ENCODE results near the gene CACNA1C. TPM values are rescaled to one million over a fixed set of nuclear protein-coding genes. Genes with fewer than 3 reads are reported as not detected.
A peak's percentile ranks its signal among the peaks of the same experiment; 100 is the strongest.

Gene CACNA1C
- polyA plus RNA-seq, 4 donors = 6.8 to 17.5 (median 9.5) TPM

DNA sequence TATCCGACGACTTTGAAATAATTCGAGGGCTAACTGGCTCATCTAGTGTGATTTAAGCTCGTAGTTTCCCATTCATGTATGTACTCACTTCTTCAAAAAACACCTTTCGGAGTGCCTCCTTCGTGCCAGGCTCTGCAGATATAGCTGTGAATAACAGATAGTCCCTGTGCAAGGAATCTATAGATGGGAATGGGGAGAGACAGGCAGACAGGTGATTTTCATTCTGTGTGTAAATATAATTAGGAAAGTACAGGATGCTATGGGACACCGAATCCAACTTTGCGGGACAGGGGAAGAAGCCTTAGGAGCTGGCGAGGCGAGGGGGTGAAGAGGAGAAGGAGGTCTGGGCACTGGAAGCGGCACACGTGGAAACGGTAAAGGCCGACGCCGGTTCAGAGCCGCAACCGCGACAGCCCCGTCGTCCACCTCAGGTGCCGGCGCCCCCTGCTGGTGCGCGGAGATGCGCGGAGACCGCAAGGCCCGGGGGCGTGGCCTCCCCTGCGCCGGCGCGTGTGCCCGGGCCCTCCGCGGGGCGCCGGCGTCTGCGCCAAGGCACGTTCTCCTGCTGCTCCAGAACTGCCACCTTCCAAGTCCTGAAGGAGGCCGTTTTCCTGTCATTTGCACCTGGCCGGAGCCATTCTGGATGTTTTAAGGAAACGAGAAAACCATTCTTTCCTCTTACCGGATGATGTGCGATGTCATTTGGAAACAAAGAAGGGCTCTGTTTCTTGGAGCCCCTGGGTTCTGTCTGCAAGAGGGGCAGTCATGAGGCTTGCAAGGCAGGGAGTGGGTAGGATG lies 18.0 kb upstream of the CACNA1C start:
- peak in 3 of 4 donors; percentile 71 to 75 (median 74) for DNase-seq (ENCODE audit: low read depth in 4 of 4, low spot score in 3 of 4)

DNA sequence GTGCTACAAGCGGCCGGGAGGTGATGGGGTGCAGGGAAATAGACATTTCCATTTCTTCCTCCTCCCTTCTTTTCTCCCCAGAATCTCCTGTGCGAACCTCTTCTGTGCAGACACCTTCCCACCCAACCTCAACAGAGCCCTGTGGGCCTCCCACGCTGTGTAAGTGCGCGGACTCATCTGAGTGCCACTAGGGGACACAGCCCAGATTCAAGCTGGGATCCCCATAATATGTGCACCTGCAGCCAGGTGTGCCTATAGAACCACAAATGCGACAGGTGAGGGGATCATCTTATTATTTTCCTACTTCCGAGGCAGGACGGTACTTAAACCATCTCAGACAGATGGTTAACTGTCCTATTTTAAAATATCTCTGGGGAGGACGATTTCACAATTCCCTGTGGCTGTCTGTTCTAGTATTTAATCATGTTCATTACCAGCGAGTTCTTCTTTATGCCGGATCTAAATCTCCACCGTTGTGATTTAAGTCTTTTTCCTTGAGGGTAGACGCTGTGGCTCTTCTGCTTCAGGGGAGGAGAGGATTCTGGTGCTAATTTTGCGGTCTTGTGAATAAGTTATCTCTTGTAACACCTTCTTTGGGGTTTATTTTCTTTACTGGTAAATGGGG lies 17.2 kb upstream of the CACNA1C start:
- DNase-seq (ENCODE audit: low read depth in 4 of 4, low spot score in 3 of 4) = no peak

DNA sequence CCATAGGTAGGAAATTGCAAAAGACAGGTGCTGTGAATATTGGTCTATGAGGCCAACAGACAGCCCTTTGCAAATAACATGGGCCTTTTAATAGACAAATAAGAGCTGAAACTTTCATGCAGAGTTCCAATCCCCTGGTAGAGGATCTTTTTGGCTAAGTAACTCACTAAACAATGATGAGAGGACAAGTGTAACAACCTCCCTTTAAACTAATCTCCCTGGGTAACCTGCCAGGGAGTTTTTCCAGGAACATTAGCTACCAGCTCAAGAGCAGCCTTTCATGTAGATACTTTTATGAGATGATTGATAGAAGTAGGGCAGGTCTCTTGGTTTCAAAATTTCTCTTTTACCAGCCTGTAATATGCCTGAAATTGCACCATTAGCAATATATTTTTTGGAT lies 13.8 kb upstream of the CACNA1C start:
- DNase-seq (ENCODE audit: low read depth in 4 of 4, low spot score in 3 of 4) = no peak

GRCh38 chr12:2043054-2043453 lies 9.7 kb upstream of the CACNA1C start:
- DNase-seq (ENCODE audit: low read depth in 4 of 4, low spot score in 3 of 4) = no peak

DNA sequence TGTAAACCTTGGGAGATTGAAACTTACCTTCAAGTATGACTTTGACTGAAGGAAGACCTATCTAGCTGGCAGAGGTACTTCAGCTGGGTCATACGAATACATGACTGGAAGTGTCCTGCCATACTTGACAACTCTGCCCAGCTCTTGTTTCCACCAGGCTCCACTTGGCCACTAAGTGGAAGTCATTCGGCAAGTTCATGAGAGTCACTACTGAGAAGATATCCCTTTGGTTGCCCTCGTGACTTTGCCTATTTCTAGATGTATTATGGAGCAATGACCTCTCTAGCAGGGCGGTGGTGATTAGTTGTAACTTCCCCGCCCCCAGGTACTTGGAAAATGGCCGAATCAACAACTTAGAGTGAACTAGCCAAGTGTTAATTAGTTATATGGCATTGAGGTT lies 8.6 kb upstream of the CACNA1C start:
- no peak for DNase-seq (ENCODE audit: low read depth in 4 of 4, low spot score in 3 of 4)

DNA sequence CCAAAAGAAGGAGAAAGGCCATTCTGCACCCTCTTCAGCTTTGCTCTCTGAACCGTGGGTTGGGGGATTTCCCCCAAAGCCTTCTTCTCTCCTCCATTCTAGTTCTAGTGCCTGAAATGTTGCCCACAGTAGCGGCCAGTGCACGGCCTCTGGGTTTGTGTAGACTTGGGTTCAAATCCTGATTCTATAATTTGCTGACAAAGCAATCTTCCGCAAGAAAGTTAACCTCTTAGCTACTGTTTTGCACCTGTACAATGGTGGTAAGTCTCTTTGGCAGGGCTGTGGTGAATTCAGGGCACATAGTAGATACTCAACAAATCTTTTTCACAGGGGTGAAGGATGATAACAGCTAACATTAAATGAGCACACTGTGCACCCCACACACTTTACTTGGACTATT lies 5.8 kb upstream of the CACNA1C start:
- DNase-seq (ENCODE audit: low read depth in 4 of 4, low spot score in 3 of 4) = no peak

DNA sequence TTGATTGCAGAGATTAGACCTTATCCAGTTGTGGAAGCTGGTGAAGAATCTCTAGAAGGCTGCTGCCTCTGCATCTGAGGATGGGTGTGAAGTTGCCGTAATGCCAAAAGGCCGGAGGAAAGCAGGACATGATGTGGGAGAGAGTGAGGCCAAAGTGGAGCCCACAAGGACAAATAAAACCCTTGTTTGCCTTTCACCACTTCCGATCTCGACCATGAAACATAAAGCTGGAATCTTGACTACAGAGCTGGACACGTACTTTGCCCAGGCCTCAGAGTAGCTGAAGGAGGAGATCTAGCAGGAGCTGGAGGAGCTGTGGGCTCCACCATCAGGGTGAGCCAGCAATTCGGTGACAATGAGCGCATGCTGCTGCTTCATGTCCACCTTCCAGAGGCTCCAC lies 5.0 kb upstream of the CACNA1C start:
- DNase-seq (ENCODE audit: low read depth in 4 of 4, low spot score in 3 of 4) = no peak

DNA sequence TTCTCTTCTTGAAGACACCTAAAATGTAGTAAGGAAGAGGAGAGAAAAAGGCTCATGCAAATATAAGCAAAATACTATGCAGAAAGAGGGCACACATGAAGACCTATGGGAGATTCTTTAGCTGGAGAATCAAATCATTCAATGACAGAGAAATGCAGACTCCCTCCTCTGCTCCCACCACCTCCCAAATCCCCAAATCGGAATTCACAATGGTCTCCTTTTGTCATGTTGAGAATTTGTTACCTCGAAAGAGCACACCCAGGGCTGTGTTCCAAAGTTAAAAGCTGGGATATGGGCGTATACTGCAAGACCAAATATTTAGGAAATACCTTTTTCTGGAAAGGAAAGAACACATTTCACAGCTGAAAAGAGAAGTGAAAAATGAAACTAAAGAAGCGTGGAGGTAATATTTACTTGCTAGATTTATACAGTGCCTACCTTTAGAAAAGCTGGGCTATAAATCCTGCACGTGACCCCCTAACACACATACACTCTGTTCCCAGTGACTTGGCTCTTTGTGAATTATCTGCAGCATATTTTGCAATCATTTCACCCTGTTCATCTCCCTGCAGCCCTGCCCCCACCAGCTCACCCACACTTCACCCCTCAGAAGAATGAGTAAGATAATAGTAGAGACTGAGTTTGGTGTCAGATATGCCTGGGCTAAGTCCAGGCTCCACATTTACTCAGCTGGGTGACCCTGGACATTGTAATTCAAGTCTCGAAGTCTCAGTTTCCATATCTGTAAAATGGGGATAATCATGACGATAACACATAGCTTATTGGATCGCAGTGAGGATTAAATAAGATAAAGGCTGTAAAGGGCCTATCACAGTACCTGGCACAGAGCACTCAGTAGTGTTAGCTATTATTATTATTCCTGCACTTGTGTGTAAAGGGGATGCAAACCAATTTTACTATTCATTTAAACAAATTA lies 2.9 kb upstream of the CACNA1C start:
- no peak for DNase-seq (ENCODE audit: low read depth in 4 of 4, low spot score in 3 of 4)

GRCh38 chr12:2051700-2052621 lies 826 bp upstream of the CACNA1C start:
- no peak for DNase-seq (ENCODE audit: low read depth in 4 of 4, low spot score in 3 of 4)

DNA sequence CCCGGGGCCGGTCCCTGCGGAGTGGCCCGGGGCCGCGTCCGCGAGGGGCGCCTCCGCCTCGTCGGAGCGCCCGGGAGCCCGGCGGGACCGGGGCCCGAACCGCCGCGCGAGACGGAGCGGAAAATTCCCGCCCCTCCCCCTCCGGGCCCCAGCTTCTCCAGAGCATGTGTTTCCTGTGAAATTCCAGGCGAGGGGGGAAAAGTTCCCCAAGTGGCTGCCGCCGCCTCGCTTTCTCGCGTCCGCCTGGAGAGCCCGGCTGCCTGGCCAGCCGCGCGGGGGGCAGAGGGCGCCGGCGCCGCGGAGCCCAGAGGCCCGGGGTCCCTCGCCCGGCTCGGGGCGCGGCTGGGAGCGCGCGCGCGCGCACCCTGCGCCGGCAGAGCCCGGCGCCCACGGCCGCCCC lies 904 bp downstream of the CACNA1C start:
- no peak for DNase-seq (ENCODE audit: low read depth in 4 of 4, low spot score in 3 of 4)

DNA sequence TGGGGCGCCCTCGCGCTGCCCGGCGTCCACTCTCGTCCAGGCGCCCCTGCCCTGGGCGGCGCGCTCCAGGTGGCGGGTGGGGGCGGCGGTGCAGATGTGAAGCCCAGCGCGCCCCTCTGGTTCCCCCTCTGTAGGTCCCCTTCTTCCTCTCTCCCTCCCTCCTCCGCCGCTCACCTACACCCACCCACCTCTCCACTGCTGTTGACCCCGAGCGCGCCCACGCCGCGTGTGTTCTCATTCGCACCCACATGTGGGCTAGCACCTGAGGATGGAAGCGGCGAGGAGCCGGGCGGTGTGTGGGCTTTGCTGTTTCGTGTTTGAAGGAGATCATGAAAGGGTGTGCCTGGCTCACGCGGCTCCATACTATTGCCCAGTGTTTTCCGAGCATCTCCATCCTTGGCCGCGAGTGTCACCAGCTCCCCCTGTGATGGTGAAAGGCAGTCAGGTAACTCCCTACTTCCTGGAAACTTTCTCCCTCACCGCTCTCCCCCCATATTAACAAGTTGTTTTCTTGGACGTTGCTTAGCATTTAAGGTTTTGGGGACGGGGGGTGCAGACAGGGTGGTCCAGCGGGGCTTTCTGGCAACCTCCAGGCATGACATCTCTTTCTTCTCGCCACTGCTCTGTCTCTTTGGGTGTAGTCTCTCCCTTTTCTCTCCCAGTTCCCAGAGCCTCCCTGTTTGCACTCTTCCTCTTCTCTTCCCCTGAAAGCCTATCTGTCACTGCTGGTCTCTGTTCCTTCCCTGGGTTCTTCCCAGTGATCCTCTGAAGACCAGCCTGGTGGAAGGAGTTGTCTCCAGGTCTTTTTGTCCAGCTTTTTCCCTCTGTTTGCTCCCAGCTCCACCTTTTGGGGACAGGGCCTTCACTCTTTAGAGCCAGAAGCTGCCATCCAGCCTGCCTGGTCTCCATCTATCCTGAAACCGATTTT lies 1.6 kb downstream of the CACNA1C start:
- no peak for DNase-seq (ENCODE audit: low read depth in 4 of 4, low spot score in 3 of 4)

DNA sequence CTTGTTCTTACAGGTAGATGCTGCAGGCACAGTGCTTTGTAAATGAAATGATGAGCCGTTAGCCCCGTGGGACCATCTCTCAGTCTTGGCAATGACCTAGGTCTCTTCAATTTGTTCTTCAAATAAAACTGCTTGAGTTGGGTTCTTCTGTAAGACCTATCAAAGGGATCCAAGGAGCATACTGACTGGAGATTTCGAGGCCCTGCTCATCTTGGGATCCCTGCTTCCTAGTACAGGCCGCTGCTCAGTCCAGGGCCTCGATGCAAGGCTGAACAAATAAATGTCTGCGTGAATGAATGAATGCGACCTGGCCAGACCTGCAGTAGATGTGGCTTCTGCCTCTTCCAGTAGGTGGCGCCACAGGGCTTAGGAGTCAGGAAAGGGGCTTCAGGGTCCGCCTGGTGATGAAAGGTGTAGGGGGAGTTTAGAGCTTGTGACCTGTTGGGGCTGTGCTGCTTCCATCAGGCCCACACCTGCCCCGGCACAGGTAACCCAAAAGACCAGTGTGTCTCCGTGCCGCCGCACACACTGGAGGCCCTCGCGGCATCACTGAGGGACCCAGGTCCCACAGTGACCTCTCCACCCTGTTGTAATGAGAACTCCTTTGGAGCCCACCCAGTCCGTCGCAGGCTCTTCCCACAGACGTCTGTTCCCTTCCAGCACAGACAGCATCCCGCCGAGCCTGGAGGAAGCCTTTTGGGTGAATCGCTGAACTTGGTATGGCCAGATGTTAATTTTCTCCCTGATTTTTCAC lies 4.4 kb downstream of the CACNA1C start:
- no peak for DNase-seq (ENCODE audit: low read depth in 4 of 4, low spot score in 3 of 4)

- no peak for DNase-seq (ENCODE audit: low read depth in 4 of 4, low spot score in 3 of 4)
Measured at GRCh38 chr12:2057795-2058408, 5.1 kb downstream of the CACNA1C start.

- DNase-seq (ENCODE audit: low read depth in 4 of 4, low spot score in 3 of 4) = no peak
Measured at GRCh38 chr12:2058837-2059236, 6.0 kb downstream of the CACNA1C start.

GRCh38 chr12:2061402-2061801 lies 8.6 kb downstream of the CACNA1C start:
- DNase-seq (ENCODE audit: low read depth in 4 of 4, low spot score in 3 of 4) = no peak

DNA sequence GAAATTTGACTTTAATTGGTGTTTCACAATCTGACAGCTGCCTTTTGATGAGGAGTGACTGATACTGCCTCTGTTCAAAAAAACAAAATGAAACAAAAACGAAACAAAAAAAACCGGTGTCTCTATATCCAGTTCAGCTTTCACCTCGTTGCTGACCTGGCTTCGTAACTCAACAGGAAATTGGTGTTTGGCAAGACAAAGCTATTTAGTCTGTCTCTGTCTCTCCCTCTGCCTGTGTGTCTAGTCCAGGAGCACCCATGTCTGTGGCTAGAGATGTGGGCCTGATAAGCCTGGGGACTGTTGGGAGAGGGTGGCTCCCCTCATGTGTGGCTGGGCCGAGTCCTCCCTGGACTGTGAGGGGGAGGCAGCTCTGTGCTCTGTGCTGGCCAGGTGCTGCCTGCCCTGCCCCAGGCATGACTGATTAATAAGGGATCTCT lies 11.3 kb downstream of the CACNA1C start:
- no peak for DNase-seq (ENCODE audit: low read depth in 4 of 4, low spot score in 3 of 4)

DNA sequence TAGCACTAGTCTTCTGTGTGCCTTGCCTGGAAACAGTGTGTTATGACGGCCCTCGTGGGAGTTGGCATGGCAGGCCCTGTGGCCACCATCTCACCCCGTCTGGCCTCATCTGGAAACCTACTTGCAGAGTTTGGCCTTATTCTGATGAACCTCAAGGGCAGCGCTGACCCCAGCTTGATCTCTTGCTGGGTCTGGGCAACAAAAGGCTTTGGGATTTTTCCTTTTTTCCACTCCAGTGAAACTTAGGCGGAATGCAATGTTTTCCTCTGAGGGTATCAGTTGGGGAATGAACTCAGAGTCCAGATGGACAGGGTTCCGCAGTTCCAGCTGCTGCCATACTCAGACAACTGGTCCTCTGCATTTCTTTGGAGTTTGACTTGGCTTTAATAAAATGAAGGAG lies 15.9 kb downstream of the CACNA1C start:
- no peak for DNase-seq (ENCODE audit: low read depth in 4 of 4, low spot score in 3 of 4)
